Muscle layer of duodenum (tissue), 2 donors: ENCODE results near the gene LIPE.

ENCODE experiments used
- H3K27ac ChIP-seq: one replicate; pipeline ENCODE4 v1.7.0; 2013; ENCODE audit warnings: mild to moderate bottlenecking, low read length
- H3K27me3 ChIP-seq: one replicate; pipeline ENCODE4 v1.7.0; 2013; ENCODE audit warnings: low read depth, mild to moderate bottlenecking, control low read depth, low read length
- H3K36me3 ChIP-seq, 2 donors: one replicate each; pipeline ENCODE4 v1.7.0; 2013; ENCODE audit warnings: low read length in 2 of 2, control low read depth in 1 of 2, mild to moderate bottlenecking in 1 of 2; ENCODE audit not compliant: insufficient read depth in 2 of 2, control insufficient read depth in 1 of 2
- H3K4me1 ChIP-seq, 2 donors: one replicate each; pipeline ENCODE4 v1.7.0; 2013; ENCODE audit warnings: low read length in 2 of 2, mild to moderate bottlenecking in 2 of 2, control low read depth in 1 of 2, moderate library complexity in 1 of 2; ENCODE audit not compliant: insufficient read depth in 2 of 2, control insufficient read depth in 1 of 2
- H3K4me3 ChIP-seq, 2 donors: one replicate each; pipeline ENCODE4 v1.7.0; 2013; ENCODE audit warnings: low read length in 2 of 2, low read depth in 1 of 2, mild to moderate bottlenecking in 1 of 2
- H3K9me3 ChIP-seq, 2 donors: one replicate each; pipeline ENCODE4 v1.7.0; 2013; ENCODE audit warnings: low read length in 2 of 2, control low read depth in 1 of 2, mild to moderate bottlenecking in 1 of 2; ENCODE audit not compliant: control insufficient read depth in 1 of 2
- donor health status: healthy.

Gene LIPE

GRCh38 chr19:42375415-42376176, 51.6 kb downstream of the LIPE start:
- Histone ChIP-seq H3K36me3 (peaks cover 9 to 34% of the 10 kb centered on the region in 2 donors), H3K4me3 (no peak overlapping the region), H3K27ac (no peak overlapping the region), H3K27me3 (no peaks in the 10 kb centered on the region), H3K9me3 (no peaks in the 10 kb centered on the region), H3K4me1 (no peaks in the 10 kb centered on the region)

- H3K4me1 ChIP-seq, result no peaks in the 10 kb centered on the region
- no peak overlapping the region for H3K27ac ChIP-seq
- H3K27me3 ChIP-seq, result no peaks in the 10 kb centered on the region
- H3K4me3 ChIP-seq, result no peak overlapping the region
- no peaks in the 10 kb centered on the region for H3K9me3 ChIP-seq
- peaks cover 9 to 41% of the 10 kb centered on the region in 2 donors for H3K36me3 ChIP-seq
Measured at GRCh38 chr19:42374826-42375376, 52.3 kb downstream of the LIPE start.

- Histone ChIP-seq H3K27me3 (no peaks in the 10 kb centered on the region), H3K4me3 (no peak overlapping the region), H3K27ac (no peak overlapping the region), H3K4me1 (peaks cover 0 to 12% of the 10 kb centered on the region in 2 donors), H3K9me3 (no peaks in the 10 kb centered on the region), H3K36me3 (peaks cover 9 to 35% of the 10 kb centered on the region in 2 donors)
Measured at GRCh38 chr19:42370626-42371175, 56.5 kb downstream of the LIPE start.

GRCh38 chr19:42370068-42370520, 57.1 kb downstream of the LIPE start:
- Histone ChIP-seq H3K27ac (no peak overlapping the region), H3K27me3 (no peaks in the 10 kb centered on the region), H3K36me3 (peaks cover 9 to 29% of the 10 kb centered on the region in 2 donors), H3K9me3 (no peaks in the 10 kb centered on the region), H3K4me1 (peaks cover 0 to 13% of the 10 kb centered on the region in 2 donors), H3K4me3 (no peak overlapping the region)

GRCh38 chr19:42369433-42370067, 57.6 kb downstream of the LIPE start:
- Histone ChIP-seq H3K4me1 (peaks cover 0 to 17% of the 10 kb centered on the region in 2 donors), H3K4me3 (no peak overlapping the region), H3K36me3 (peaks cover 7 to 23% of the 10 kb centered on the region in 2 donors), H3K9me3 (no peaks in the 10 kb centered on the region), H3K27ac (no peak overlapping the region), H3K27me3 (no peaks in the 10 kb centered on the region)

GRCh38 chr19:42368765-42369164, 58.4 kb downstream of the LIPE start:
- Histone ChIP-seq H3K27me3 (no peaks in the 10 kb centered on the region), H3K4me3 (no peak overlapping the region), H3K36me3 (peaks cover 13 to 26% of the 10 kb centered on the region in 2 donors), H3K27ac (no peak overlapping the region), H3K4me1 (peaks cover 0 to 17% of the 10 kb centered on the region in 2 donors), H3K9me3 (no peaks in the 10 kb centered on the region)

- peaks cover 0 to 17% of the 10 kb centered on the region in 2 donors for H3K4me1 ChIP-seq
- no peak overlapping the region for H3K27ac ChIP-seq
- H3K36me3 ChIP-seq, result peaks cover 16 to 30% of the 10 kb centered on the region in 2 donors
- no peaks in the 10 kb centered on the region for H3K9me3 ChIP-seq
- H3K4me3 ChIP-seq, result no peak overlapping the region
- H3K27me3 ChIP-seq, result no peaks in the 10 kb centered on the region
Measured at GRCh38 chr19:42368360-42368759, 58.8 kb downstream of the LIPE start.

GRCh38 chr19:42367929-42368328, 59.3 kb downstream of the LIPE start:
- Histone ChIP-seq H3K9me3 (no peaks in the 10 kb centered on the region), H3K36me3 (peaks cover 16 to 34% of the 10 kb centered on the region in 2 donors), H3K4me1 (peaks cover 0 to 17% of the 10 kb centered on the region in 2 donors), H3K27ac (no peak overlapping the region), H3K27me3 (no peaks in the 10 kb centered on the region), H3K4me3 (no peak overlapping the region)

GRCh38 chr19:42366673-42367072, 60.5 kb downstream of the LIPE start:
- H3K27me3 ChIP-seq, result no peaks in the 10 kb centered on the region
- no peak overlapping the region for H3K27ac ChIP-seq
- no peaks in the 10 kb centered on the region for H3K9me3 ChIP-seq
- peaks cover 0 to 17% of the 10 kb centered on the region in 2 donors for H3K4me1 ChIP-seq
- H3K4me3 ChIP-seq, result no peak overlapping the region
- peaks cover 16 to 47% of the 10 kb centered on the region in 2 donors for H3K36me3 ChIP-seq

GRCh38 chr19:42363614-42364346, 63.4 kb downstream of the LIPE start:
- no peak overlapping the region for H3K4me3 ChIP-seq
- no peak overlapping the region for H3K27ac ChIP-seq
- peaks cover 12 to 42% of the 10 kb centered on the region in 2 donors for H3K36me3 ChIP-seq

More at GRCh38 chr19:42363614-42364346, 63.4 kb downstream of the LIPE start:
- Histone ChIP-seq H3K9me3 (no peaks in the 10 kb centered on the region), H3K27me3 (no peaks in the 10 kb centered on the region), H3K4me1 (peaks cover 0 to 17% of the 10 kb centered on the region in 2 donors)
